Bronchus fibroblast of lung (primary cell): Measurements from ENCODE around the gene PTGER3. TPM values are rescaled to one million over a fixed set of nuclear protein-coding genes. Genes with fewer than 3 reads are reported as not detected.

Experiments
- total RNA-seq: library from RNA; depleted of rRNA; stranded (reverse); fragments of >200 nt; gene quantifications from 2 replicates; pipeline ENCODE4 v1.2.3, GENCODE V29; 2015

Gene PTGER3
- total RNA-seq = under 0.01 TPM in 1 of 2 replicates, not detected in the other

GRCh38 chr1:71047635-71048607 is at the start of gene PTGER3:
PTGER3 (minus strand) TSS chr1:71047816; CDS start chr1:71047577, 239 bp downstream.

GRCh38 chr1:71080739-71081696 is 33.4 kb upstream of the PTGER3 start, which contains the start of gene ZRANB2:
ZRANB2 (minus strand) TSS chr1:71081035; CDS start chr1:71080995, 40 bp downstream.

Other genes starting within 250 kb of the PTGER3 start
- 28.1 and 30.9 TPM in 2 replicates for gene ZRANB2, start 33.2 kb upstream of the PTGER3 start, total RNA-seq